Measurements from ENCODE around the gene MAGI3.

The MAGI3 gene

DNA sequence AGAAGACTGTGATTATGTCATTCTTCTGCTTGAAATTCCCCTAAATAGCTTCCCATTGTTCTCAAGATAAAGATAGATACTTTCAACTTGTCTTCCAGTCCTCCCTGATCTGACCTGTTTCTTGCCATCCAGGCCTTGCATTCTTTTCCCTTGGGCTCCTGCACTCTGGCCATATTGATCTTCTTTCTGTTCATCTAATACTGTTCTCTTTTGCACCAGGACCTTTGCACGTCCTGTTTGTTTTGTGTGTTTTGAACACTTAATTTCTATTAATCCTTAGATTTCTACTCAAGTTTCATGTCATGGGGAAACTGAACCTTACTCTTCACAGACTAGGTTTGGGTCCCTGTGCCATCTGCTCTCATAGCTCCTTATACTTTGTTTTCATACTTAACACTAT, 65.1 kb downstream of the MAGI3 start:
- Histone ChIP-seq H3K27me3 (ENCODE audit: insufficient read depth, low read length, poor library complexity, severe bottlenecking) (no peaks in the 10 kb centered on the region), H3K36me3 (ENCODE audit: insufficient read depth, low read length) (no peaks in the 10 kb centered on the region), H3K4me3 (ENCODE audit: low read length, poor library complexity, severe bottlenecking) (no peak overlapping the region), H3K9ac (ENCODE audit: low read depth, low read length, poor library complexity, severe bottlenecking) (no peak overlapping the region), H3K4me1 (ENCODE audit: insufficient read depth, low read length, poor library complexity, severe bottlenecking) (peaks cover 4% of the 10 kb centered on the region), H2AFZ (ENCODE audit: low read length) (no peak overlapping the region), H3F3A (ENCODE audit: low read depth) (no peaks in the 10 kb centered on the region), H3K9me2 (replicated peaks; ENCODE audit: low read depth, low read length) (no peaks in the 10 kb centered on the region), H3K9me3 (ENCODE audit: insufficient read depth, low read depth, low read length) (no peaks in the 10 kb centered on the region), H4K20me1 (ENCODE audit: insufficient read depth, low read length, poor library complexity, severe bottlenecking) (no peaks in the 10 kb centered on the region), H3K79me2 (ENCODE audit: insufficient read depth, low read length) (no peaks in the 10 kb centered on the region), H3K4me2 (ENCODE audit: low read depth, low read length, poor library complexity, severe bottlenecking) (no peak overlapping the region)
- TF ChIP-seq CTCF (conservative IDR thresholded peaks at IDR 0.05; ENCODE audit: low read length) (no peak), EZH2phosphoT487 (IDR thresholded peaks at IDR 0.05; ENCODE audit: borderline replicate concordance) (no peak)

GRCh38 chr1:113456967-113457366, 66.7 kb downstream of the MAGI3 start:
- no peak for TF ChIP-seq EZH2phosphoT487 (IDR thresholded peaks at IDR 0.05; ENCODE audit: borderline replicate concordance)
- no peak for TF ChIP-seq CTCF (conservative IDR thresholded peaks at IDR 0.05; ENCODE audit: low read length)
- Histone ChIP-seq H2AFZ (ENCODE audit: low read length) (no peak overlapping the region), H4K20me1 (ENCODE audit: insufficient read depth, low read length, poor library complexity, severe bottlenecking) (no peaks in the 10 kb centered on the region), H3K36me3 (ENCODE audit: insufficient read depth, low read length) (no peaks in the 10 kb centered on the region), H3K79me2 (ENCODE audit: insufficient read depth, low read length) (no peaks in the 10 kb centered on the region), H3K27me3 (ENCODE audit: insufficient read depth, low read length, poor library complexity, severe bottlenecking) (no peaks in the 10 kb centered on the region), H3K9me2 (replicated peaks; ENCODE audit: low read depth, low read length) (no peaks in the 10 kb centered on the region), H3K9me3 (ENCODE audit: insufficient read depth, low read depth, low read length) (no peaks in the 10 kb centered on the region), H3K9ac (ENCODE audit: low read depth, low read length, poor library complexity, severe bottlenecking) (no peak overlapping the region), H3F3A (ENCODE audit: low read depth) (no peaks in the 10 kb centered on the region), H3K4me3 (ENCODE audit: low read length, poor library complexity, severe bottlenecking) (no peak overlapping the region), H3K4me2 (ENCODE audit: low read depth, low read length, poor library complexity, severe bottlenecking) (no peak overlapping the region), H3K4me1 (ENCODE audit: insufficient read depth, low read length, poor library complexity, severe bottlenecking) (peaks cover 4% of the 10 kb centered on the region)

DNA sequence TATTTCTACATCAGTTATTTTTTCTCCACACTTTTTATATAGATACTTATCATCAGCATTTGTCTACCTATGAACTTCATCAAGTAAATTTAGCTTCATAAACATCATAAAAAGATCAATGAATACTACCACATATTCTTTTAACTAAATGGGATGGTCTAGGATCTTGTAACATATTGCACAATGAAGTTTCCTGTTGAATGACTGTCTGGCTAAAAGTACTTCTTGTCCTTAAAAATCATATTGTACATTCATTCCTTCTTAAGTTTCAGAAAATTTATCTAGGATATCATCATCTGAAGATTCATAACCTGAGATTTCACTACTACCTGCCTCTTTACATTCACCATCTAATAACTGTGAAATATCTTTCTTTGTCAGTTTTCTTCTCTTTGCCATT, 69.0 kb downstream of the MAGI3 start:
- Histone ChIP-seq H3K79me2 (ENCODE audit: insufficient read depth, low read length) (no peaks in the 10 kb centered on the region), H3K9ac (ENCODE audit: low read depth, low read length, poor library complexity, severe bottlenecking) (no peak overlapping the region), H2AFZ (ENCODE audit: low read length) (no peak overlapping the region), H3K36me3 (ENCODE audit: insufficient read depth, low read length) (no peaks in the 10 kb centered on the region), H3F3A (ENCODE audit: low read depth) (no peaks in the 10 kb centered on the region), H3K9me3 (ENCODE audit: insufficient read depth, low read depth, low read length) (no peaks in the 10 kb centered on the region), H3K9me2 (replicated peaks; ENCODE audit: low read depth, low read length) (no peaks in the 10 kb centered on the region), H3K27me3 (ENCODE audit: insufficient read depth, low read length, poor library complexity, severe bottlenecking) (no peaks in the 10 kb centered on the region), H3K4me3 (ENCODE audit: low read length, poor library complexity, severe bottlenecking) (no peak overlapping the region), H3K4me2 (ENCODE audit: low read depth, low read length, poor library complexity, severe bottlenecking) (no peak overlapping the region), H3K4me1 (ENCODE audit: insufficient read depth, low read length, poor library complexity, severe bottlenecking) (no peaks in the 10 kb centered on the region), H4K20me1 (ENCODE audit: insufficient read depth, low read length, poor library complexity, severe bottlenecking) (no peaks in the 10 kb centered on the region)
- TF ChIP-seq CTCF (conservative IDR thresholded peaks at IDR 0.05; ENCODE audit: low read length) = no peak
- TF ChIP-seq EZH2phosphoT487 (IDR thresholded peaks at IDR 0.05; ENCODE audit: borderline replicate concordance) = no peak

Data from Loucy (cell line).